ENCODE data around the gene NBPF11. TPM values are rescaled to one million over a fixed set of nuclear protein-coding genes. Genes with fewer than 3 reads are reported as not detected.
A peak's percentile ranks its signal among the peaks of the same experiment; 100 is the strongest.
"Not testable (repeated sequence)": the region's sequence is repeated elsewhere in the genome, so short reads cannot be mapped to it uniquely, and the experiment has no call there.

The NBPF11 gene
- total RNA-seq, 3 donors from 2014 or later (not counting 1 experiment from before 2014, with no cell fraction given) = 22.5 to 24.2 (median 22.6) TPM

GRCh38 chr1:148152795-148153194 lies 714 bp upstream of the NBPF11 start:
- H3K27ac ChIP-seq (ENCODE audit: low read length); H3K36me3 ChIP-seq (ENCODE audit: control insufficient read depth, insufficient read depth, low read length); H3K9me3 Mint-ChIP-seq; ATAC-seq; H3K9me3 ChIP-seq (ENCODE audit: control insufficient read depth, insufficient read depth, low read length); H3K4me3 ChIP-seq (ENCODE audit: low read length); H3K27me3 ChIP-seq (ENCODE audit: control insufficient read depth, insufficient read depth, low read length); H3K4me1 ChIP-seq (ENCODE audit: control insufficient read depth, insufficient read depth, low read length); H3K36me3 Mint-ChIP-seq; DNase-seq; intact Hi-C loops (cut with micrococcal nuclease): not testable (repeated sequence)
- WGBS (ENCODE audit: insufficient coverage) = 0% methylated on average over 1 of the region's 3 CpGs
- Mint-ChIP-seq H3K4me3 (peak overlapping the region; percentile 82), H3K27me3 (ENCODE audit: low read depth in 2 of 2) (peaks cover 8 to 10% of the 10 kb centered on the region in 2 donors), H3K4me1 (peaks cover 6 to 21% of the 10 kb centered on the region in 2 donors), H3K27ac (peak overlapping the region; percentile 60 to 82)

- under 1% methylated on average over 34 of the region's 40 CpGs for WGBS (ENCODE audit: insufficient coverage)
- peak overlapping the region; percentile 84 to 96 for H3K27ac Mint-ChIP-seq
- peak overlapping the region; percentile 93 for H3K4me3 Mint-ChIP-seq
- H3K36me3 Mint-ChIP-seq; H3K27me3 ChIP-seq (ENCODE audit: control insufficient read depth, insufficient read depth, low read length); H3K9me3 Mint-ChIP-seq; H3K27ac ChIP-seq (ENCODE audit: low read length); H3K36me3 ChIP-seq (ENCODE audit: control insufficient read depth, insufficient read depth, low read length); intact Hi-C loops (cut with micrococcal nuclease); H3K9me3 ChIP-seq (ENCODE audit: control insufficient read depth, insufficient read depth, low read length); H3K4me1 ChIP-seq (ENCODE audit: control insufficient read depth, insufficient read depth, low read length): not testable (repeated sequence)
- peaks cover 8 to 10% of the 10 kb centered on the region in 2 donors for H3K27me3 Mint-ChIP-seq (ENCODE audit: low read depth in 2 of 2)
- peaks cover 6 to 21% of the 10 kb centered on the region in 2 donors for H3K4me1 Mint-ChIP-seq
- ATAC-seq = peak; percentile 20 to 48 (median 23)
- peak in 1 of 2 donors; percentile 48 for DNase-seq
- H3K4me3 ChIP-seq (ENCODE audit: low read length) = peak overlapping the region; percentile 77
Measured at GRCh38 chr1:148151371-148151819, 686 bp downstream of the NBPF11 start.

- H3K27me3 ChIP-seq (ENCODE audit: control insufficient read depth, insufficient read depth, low read length); H3K36me3 ChIP-seq (ENCODE audit: control insufficient read depth, insufficient read depth, low read length); H3K27me3 Mint-ChIP-seq (ENCODE audit: low read depth in 2 of 2); H3K9me3 ChIP-seq (ENCODE audit: control insufficient read depth, insufficient read depth, low read length); H3K27ac ChIP-seq (ENCODE audit: low read length); H3K9me3 Mint-ChIP-seq; DNase-seq; ATAC-seq; H3K4me1 ChIP-seq (ENCODE audit: control insufficient read depth, insufficient read depth, low read length); H3K36me3 Mint-ChIP-seq; H3K27ac Mint-ChIP-seq; intact Hi-C loops (cut with micrococcal nuclease): not testable (repeated sequence)
- Mint-ChIP-seq H3K4me3 (peak overlapping the region; percentile 93), H3K4me1 (peaks cover 6 to 18% of the 10 kb centered on the region in 2 donors)
- 39% methylated on average over 11 of the region's 13 CpGs for WGBS (ENCODE audit: insufficient coverage)
- peak overlapping the region; percentile 77 for H3K4me3 ChIP-seq (ENCODE audit: low read length)
Measured at GRCh38 chr1:148150945-148151344, 1.1 kb downstream of the NBPF11 start.

GRCh38 chr1:148150014-148150413 lies 2.1 kb downstream of the NBPF11 start:
- H3K4me1 Mint-ChIP-seq = peaks cover 6 to 11% of the 10 kb centered on the region in 2 donors
- H3K27ac Mint-ChIP-seq; intact Hi-C loops (cut with micrococcal nuclease); H3K27ac ChIP-seq (ENCODE audit: low read length); H3K36me3 Mint-ChIP-seq; H3K9me3 Mint-ChIP-seq; H3K4me3 Mint-ChIP-seq; H3K4me1 ChIP-seq (ENCODE audit: control insufficient read depth, insufficient read depth, low read length); H3K36me3 ChIP-seq (ENCODE audit: control insufficient read depth, insufficient read depth, low read length); H3K27me3 ChIP-seq (ENCODE audit: control insufficient read depth, insufficient read depth, low read length); ATAC-seq; H3K27me3 Mint-ChIP-seq (ENCODE audit: low read depth in 2 of 2); H3K4me3 ChIP-seq (ENCODE audit: low read length); DNase-seq; H3K9me3 ChIP-seq (ENCODE audit: control insufficient read depth, insufficient read depth, low read length): not testable (repeated sequence)
- WGBS (ENCODE audit: insufficient coverage) = no CpG with 5 or more reads among the region's 6 CpGs

GRCh38 chr1:148149050-148149815 lies 2.8 kb downstream of the NBPF11 start:
- H3K36me3 Mint-ChIP-seq; H3K9me3 ChIP-seq (ENCODE audit: control insufficient read depth, insufficient read depth, low read length); H3K36me3 ChIP-seq (ENCODE audit: control insufficient read depth, insufficient read depth, low read length); H3K9me3 Mint-ChIP-seq; H3K27ac Mint-ChIP-seq; H3K27me3 ChIP-seq (ENCODE audit: control insufficient read depth, insufficient read depth, low read length); H3K4me3 ChIP-seq (ENCODE audit: low read length); H3K4me1 ChIP-seq (ENCODE audit: control insufficient read depth, insufficient read depth, low read length); H3K27ac ChIP-seq (ENCODE audit: low read length); intact Hi-C loops (cut with micrococcal nuclease); H3K4me3 Mint-ChIP-seq; H3K27me3 Mint-ChIP-seq (ENCODE audit: low read depth in 2 of 2); ATAC-seq; DNase-seq: not testable (repeated sequence)
- 97% methylated on average over 40 of the region's 72 CpGs for WGBS (ENCODE audit: insufficient coverage)
- peaks cover 6 to 11% of the 10 kb centered on the region in 2 donors for H3K4me1 Mint-ChIP-seq

GRCh38 chr1:148147052-148147838 lies 4.8 kb downstream of the NBPF11 start:
- ATAC-seq; H3K27me3 ChIP-seq (ENCODE audit: control insufficient read depth, insufficient read depth, low read length); H3K27ac ChIP-seq (ENCODE audit: low read length); H3K4me3 ChIP-seq (ENCODE audit: low read length); H3K9me3 ChIP-seq (ENCODE audit: control insufficient read depth, insufficient read depth, low read length); H3K27ac Mint-ChIP-seq; H3K4me1 ChIP-seq (ENCODE audit: control insufficient read depth, insufficient read depth, low read length); H3K4me1 Mint-ChIP-seq; H3K4me3 Mint-ChIP-seq; DNase-seq; H3K36me3 ChIP-seq (ENCODE audit: control insufficient read depth, insufficient read depth, low read length); H3K36me3 Mint-ChIP-seq; H3K27me3 Mint-ChIP-seq (ENCODE audit: low read depth in 2 of 2); H3K9me3 Mint-ChIP-seq; intact Hi-C loops (cut with micrococcal nuclease): not testable (repeated sequence)
- WGBS (ENCODE audit: insufficient coverage) = 97% methylated on average over 17 of the region's 28 CpGs

- H3K9me3 Mint-ChIP-seq; H3K27ac ChIP-seq (ENCODE audit: low read length); H3K36me3 ChIP-seq (ENCODE audit: control insufficient read depth, insufficient read depth, low read length); H3K27me3 ChIP-seq (ENCODE audit: control insufficient read depth, insufficient read depth, low read length); H3K27ac Mint-ChIP-seq; H3K4me3 ChIP-seq (ENCODE audit: low read length); H3K36me3 Mint-ChIP-seq; H3K4me1 ChIP-seq (ENCODE audit: control insufficient read depth, insufficient read depth, low read length); H3K4me1 Mint-ChIP-seq; intact Hi-C loops (cut with micrococcal nuclease); H3K4me3 Mint-ChIP-seq; DNase-seq; H3K27me3 Mint-ChIP-seq (ENCODE audit: low read depth in 2 of 2); H3K9me3 ChIP-seq (ENCODE audit: control insufficient read depth, insufficient read depth, low read length): not testable (repeated sequence)
- WGBS (ENCODE audit: insufficient coverage) = 96% methylated on average over 51 of the region's 66 CpGs
- peak in 1 of 3 donors; percentile 13 for ATAC-seq
Measured at GRCh38 chr1:148146191-148146997, 5.7 kb downstream of the NBPF11 start.

Data from natural killer cell (primary cell).